HG03060 (cell line): Measurements from ENCODE around the gene SLC25A18.
"Not testable (repeated sequence)": the region's sequence is repeated elsewhere in the genome, so short reads cannot be mapped to it uniquely, and the experiment has no call there.

Experiments
- ATAC-seq: cut with Tn5 transposase; IDR thresholded peaks from one replicate; pipeline ENCODE4 v1.9.1; 2021; ENCODE audit warnings: low read depth, moderate number of reproducible peaks; ENCODE audit not compliant: unreplicated experiment

Gene SLC25A18, protein sequence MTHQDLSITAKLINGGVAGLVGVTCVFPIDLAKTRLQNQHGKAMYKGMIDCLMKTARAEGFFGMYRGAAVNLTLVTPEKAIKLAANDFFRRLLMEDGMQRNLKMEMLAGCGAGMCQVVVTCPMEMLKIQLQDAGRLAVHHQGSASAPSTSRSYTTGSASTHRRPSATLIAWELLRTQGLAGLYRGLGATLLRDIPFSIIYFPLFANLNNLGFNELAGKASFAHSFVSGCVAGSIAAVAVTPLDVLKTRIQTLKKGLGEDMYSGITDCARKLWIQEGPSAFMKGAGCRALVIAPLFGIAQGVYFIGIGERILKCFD

DNA sequence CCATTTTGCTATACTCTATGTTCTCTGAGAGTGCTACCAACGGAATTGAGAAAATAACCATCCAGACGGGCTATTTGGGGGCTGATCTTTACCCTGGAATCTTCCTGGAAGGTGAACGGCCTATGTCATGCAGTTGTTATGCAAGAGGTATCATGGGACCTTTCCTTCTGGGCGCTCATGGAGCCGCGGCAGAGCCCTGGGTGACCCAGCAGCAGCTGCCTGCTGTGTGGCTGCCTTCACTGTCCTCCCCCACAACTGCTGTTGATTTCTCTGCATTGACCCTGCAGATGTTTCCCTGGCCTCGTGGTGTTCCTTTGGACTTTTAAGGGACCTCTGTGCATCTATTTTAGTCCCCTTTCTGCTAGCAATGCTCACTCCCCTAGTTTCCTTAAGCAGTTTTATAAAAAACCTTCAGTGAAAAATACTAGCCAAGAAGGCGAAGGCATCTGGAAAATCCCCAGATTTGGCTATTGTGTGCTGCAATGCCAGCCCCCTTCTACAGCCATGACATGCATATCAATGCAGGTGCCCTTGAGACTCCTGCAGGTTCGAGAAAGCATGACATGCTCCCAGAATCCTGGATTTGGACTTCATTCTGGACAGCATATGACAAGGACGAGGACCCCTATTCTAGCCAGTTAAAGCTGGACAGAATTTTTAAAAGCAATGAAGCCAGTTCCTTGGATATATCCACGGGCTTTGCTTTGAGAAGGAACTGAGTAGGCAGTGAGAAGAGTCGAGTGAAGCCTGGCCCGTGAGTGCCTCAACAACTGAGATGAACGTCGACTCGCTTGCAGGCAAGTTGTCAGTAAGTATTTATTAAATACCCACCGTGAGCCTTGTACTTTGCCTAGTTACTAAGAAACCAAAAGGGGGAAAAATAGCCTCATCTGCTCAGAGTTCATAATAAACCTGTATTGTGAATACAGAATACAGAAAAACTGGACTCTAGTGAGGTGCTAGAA lies at the start of gene SLC25A18:
SLC25A18 (plus strand) TSS at position 593 of the 965 bp plus-strand sequence. CDS start 16,447 bp downstream, outside the sequence.
- ATAC-seq: no peak

DNA sequence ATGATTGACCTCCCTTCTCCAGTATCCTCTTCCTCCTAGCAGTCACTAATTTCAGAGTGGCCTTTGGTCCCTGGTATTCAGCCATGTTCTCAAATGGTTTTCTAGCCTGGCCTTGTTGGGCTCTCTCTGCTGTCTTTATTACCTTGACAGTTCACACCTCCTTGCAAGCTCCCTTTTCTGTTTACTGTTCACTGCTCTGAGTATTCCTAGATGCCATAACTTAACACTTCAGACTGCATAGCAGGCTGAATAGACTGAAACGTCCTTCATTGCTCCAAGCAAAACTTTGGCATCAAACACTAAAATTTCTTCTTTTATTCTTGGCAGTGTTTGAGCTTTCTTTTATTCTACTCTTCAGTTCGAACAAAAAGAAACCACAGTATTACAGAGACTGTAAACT lies 49.7 kb upstream of the SLC25A18 start:
- no peak for ATAC-seq

DNA sequence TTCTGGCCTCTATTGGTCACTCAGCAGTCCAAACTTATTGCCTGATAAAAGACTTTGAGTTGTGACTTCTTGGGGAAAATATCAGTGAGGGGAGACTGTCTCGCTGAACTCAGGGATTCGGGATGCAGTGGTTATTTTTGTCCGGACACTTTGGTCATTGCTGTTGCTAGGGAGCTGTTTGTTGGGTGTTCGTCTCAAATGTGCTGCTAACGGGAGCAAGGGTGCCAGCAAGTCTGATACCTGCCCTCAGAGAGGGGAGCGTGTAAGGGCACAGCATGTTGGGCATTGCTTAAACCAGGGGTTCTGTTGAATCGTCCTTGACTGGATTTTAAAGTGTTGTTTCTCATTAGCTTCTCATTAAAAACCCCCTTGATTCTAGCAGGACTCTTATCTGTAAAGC lies 49.2 kb upstream of the SLC25A18 start:
- no peak for ATAC-seq

DNA sequence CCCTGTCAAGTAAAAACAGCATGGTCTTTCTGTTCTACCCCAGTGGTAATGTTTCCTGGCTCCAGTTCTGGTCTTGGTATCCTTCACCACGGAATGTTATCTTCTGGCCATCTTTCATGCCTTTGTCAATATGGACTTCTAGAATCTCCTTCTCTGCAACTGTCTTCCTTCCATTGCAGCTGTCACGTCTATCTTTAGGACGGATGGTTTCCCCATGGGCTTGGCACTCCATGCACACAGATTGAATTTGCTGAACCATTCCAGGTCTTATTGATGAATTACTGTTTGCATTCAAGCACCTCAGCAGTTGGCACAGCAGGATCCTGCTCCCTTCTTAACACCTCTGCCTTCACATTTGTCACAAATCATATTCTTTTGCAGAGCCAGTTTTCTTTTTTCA lies 44.9 kb upstream of the SLC25A18 start:
- ATAC-seq: no peak

DNA sequence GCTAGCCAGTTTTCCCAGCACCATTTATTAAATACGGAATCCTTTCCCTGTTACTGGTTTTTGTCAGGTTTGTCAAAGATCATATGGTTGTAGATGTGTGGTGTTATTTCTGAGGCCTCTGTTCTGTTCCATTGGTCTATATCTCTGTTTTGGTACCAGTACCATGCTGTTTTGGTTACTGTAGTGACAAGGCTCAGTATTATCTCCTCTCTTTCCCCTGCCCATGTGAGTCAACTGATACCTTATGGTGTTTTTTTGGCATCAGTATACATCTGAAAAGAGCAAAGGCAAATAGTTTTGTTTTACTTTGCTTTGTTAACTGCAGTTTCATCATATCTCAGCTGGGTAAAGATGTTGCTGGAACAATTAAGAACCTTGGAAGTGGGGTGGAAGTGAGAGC lies 41.3 kb upstream of the SLC25A18 start:
- not testable (repeated sequence) for ATAC-seq

DNA sequence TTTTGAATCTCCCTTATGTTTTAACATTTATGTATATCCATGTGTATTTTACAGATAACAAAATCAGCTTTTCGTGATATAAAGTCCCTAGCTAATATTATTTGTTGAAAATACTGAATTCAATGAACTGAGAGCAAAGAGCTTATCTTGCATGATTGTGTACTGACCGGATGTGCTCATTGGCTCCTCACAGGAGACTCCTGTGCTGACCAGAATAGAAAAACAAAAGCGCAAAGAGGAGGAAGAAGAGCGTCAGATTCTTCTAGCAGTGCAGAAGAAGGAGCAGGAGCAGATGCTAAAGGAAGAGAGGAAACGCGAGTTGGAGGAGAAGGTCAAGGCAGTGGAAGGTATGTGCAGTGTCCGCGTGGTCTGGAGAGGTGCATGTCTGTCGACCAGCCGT lies 39.4 kb upstream of the SLC25A18 start:
- no peak for ATAC-seq

DNA sequence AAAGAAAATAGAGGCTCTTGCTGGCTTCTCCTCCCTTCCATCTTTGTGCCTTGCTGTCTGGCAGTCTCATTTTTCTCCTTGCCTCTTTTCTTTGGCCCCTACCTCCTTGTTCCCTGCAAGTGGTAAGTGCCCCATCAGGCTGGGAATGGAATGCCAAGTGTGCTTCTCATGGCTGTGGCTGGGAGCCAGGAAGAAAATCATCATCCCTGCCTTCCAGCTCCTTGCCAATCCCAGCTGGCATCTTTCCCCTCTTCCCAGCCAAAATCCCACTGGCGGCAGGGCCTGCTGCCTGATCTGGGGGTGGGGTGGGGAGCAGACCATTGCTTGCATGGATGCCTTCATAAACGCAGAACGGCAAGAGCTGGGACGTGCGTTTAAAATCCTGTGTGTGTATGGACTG lies 27.0 kb upstream of the SLC25A18 start:
- ATAC-seq: no peak

DNA sequence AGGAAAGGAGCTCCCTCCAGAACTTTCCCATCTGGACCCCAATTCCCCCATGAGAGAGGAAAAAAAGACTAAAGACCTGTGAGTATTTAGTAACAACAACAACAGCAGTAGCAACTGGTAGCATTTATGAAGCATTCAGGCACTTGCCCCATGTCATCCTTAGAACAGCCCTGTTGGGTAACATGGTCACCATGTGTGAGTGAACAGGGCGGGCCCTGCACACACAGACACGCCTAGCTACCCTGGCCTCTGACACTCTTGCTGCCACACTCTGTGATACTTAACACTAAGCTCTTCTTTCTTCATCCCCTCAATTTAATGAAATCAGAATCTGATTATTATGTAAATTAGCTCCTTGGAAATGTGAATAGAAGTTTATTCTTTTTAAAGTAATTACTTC lies 26.1 kb upstream of the SLC25A18 start:
- no peak for ATAC-seq

DNA sequence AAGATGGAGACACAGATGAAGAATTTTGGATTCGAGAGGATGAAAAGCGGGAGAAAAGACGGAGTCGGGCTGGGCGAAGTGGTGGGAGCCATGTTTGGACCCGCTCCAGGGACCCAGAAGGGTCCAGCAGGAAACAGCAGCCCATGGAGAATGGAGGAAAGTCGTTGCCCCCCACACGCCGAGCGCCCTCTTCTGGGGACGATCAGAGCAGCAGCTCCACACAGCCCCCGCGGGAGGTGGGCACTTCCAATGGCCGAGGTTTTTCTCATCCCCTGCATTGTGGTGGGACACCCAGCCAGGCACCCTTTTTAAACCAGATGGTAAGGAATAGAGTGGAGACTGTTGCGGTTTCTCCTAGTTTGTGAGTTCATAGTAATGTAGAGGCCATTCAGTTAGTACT lies 22.8 kb upstream of the SLC25A18 start:
- ATAC-seq: no peak

DNA sequence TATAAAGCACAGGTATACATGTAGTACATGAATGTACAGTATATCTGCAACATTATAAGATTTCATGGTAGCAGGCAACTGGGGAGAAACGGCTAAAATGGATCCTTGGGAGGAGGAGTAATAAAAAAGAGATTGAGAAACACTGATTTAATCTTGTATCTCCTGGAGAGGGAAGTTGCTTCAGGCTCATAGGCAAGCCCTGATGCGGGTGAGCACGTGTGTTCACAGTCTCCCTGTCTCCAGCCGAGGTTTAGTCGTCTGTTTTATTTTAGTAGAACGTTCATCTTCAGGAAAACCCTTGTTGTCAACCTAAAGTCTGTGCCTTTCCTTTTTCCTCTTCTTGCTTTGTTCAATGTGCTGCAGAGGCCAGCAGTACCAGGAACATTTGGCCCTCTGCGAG lies 21.8 kb upstream of the SLC25A18 start:
- no peak for ATAC-seq

DNA sequence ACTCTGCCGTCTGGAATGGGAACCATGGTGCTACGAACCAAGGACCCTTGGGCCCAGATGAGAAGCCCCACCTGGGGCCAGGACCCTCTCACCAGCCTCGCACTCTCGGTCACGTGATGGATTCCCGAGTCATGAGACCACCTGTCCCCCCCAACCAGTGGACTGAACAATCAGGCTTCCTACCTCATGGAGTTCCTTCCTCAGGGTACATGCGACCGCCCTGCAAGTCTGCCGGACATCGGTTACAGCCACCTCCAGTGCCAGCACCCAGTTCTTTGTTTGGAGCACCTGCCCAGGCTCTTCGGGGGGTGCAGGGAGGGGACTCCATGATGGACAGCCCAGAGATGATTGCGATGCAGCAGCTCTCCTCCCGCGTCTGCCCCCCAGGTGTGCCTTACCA lies 20.8 kb upstream of the SLC25A18 start:
- ATAC-seq: no peak

DNA sequence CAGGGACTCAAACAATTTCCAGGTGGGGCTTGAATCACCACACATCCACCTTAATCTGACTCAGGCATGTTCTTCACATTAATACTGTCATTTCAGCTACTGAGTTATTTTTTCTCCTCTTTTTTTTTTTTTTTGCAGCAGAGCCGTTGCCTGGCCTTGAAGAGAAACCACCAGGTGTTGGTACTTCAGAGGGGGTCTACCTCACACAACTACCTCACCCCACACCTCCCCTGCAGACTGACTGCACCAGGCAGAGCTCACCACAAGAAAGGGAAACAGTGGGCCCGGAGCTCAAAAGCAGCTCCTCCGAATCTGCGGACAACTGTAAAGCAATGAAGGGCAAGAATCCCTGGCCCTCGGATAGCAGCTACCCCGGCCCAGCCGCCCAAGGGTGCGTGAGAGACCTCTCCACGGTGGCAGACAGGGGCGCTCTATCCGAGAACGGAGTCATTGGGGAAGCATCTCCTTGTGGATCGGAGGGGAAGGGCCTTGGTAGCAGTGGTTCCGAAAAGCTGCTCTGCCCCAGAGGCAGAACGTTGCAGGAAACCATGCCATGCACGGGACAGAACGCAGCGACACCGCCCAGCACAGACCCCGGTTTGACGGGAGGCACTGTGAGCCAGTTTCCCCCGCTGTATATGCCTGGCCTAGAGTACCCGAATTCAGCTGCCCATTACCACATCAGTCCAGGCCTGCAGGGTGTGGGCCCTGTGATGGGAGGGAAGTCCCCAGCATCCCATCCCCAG lies 15.1 kb upstream of the SLC25A18 start:
- ATAC-seq: no peak

DNA sequence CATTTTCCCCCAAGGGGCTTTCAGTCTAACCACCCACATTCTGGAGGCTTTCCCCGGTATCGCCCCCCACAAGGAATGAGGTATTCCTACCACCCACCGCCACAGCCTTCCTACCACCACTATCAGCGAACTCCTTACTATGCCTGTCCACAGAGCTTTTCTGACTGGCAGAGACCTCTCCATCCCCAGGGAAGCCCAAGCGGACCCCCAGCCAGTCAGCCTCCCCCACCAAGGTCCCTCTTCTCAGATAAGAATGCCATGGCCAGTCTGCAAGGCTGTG lies 14.6 kb upstream of the SLC25A18 start:
- no peak for ATAC-seq

DNA sequence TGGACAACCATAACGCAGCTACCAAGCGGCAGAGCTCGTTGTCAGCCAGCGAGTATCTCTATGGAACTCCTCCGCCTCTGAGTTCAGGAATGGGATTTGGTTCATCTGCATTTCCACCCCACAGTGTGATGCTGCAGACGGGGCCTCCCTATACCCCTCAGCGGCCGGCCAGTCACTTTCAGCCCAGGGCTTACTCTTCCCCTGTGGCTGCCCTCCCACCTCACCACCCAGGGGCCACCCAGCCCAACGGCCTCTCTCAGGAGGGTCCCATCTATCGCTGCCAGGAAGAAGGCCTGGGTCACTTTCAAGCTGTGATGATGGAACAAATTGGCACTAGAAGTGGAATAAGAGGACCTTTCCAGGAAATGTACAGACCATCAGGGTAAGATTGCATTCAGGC lies 14.1 kb upstream of the SLC25A18 start:
- no peak for ATAC-seq

DNA sequence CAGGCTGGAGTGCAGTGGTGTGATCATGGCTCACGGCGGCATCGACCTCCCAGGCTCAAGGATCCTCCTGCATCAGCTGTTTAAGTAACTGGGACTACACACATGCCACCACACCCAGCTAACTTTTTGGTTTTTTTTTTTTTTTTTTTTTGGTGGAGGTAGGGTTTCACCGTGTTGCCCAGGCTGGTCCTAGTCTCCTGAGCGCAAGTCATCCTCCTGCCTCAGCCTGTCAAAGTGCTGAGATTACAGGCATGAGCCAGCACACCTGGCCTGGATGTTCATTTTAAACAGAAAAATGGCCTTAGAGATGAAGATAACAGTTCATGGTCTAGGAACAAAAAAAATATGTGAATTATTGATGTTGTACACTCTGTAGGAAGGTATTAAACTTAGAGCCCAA lies 13.6 kb upstream of the SLC25A18 start:
- no peak for ATAC-seq

DNA sequence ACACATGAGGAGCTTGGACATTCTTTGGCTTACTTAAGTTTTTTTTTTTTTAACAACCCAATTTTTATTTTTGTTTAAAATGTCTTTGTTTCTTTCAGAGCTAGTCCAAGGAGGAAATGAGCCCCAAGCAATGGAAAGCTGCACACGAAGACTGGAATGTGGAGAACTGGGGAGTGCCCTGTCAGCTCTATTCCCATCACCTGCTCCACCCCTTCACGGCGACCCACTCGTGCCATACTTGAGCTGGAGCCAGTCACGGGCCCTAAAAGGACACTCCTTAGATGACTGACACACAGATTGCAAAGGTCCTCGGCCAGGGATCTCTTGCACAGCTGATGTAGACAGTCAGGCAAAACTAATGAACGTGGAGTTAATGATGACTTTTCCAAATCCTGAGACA lies 10.6 kb upstream of the SLC25A18 start:
- ATAC-seq: no peak

DNA sequence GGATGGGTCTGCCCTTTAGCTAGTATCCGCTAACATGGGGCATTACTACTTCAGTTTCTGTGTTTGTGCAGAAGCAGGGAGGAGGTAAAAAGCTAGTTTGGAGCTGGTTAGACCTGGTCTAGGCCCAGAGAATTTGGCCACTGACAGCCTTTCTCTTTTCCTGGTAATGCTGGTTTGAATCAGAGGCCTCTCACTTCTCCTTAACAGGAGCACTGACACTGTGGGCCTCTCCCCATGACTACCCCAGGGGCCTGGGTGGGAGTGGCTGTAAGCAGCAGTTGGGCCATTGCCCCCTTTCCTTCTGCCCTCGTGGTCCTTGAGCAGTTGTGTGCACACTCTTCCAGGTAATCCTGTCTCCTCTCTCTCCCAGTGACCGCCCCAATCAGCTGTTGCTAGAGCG lies 8.5 kb upstream of the SLC25A18 start:
- ATAC-seq: no peak

DNA sequence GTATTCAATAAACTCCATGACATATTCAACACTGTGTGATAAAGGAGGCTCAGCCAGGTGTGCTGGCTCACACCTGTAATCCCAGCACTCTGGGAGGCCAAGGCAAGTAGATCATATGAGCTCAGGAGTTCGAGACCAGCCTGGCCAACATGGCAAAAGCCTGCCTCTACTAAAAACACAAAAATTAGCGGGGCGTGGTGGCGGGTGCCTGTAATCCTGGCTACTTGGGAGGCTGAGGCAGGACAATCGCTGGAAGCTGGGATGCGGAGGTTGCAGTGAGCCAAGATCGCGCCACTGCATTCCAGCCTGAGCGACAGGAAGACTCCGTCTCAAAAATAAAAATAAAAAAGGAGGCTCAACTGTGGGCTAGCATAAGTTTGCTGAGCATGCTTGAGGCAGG lies 4.1 kb upstream of the SLC25A18 start:
- ATAC-seq: no peak

DNA sequence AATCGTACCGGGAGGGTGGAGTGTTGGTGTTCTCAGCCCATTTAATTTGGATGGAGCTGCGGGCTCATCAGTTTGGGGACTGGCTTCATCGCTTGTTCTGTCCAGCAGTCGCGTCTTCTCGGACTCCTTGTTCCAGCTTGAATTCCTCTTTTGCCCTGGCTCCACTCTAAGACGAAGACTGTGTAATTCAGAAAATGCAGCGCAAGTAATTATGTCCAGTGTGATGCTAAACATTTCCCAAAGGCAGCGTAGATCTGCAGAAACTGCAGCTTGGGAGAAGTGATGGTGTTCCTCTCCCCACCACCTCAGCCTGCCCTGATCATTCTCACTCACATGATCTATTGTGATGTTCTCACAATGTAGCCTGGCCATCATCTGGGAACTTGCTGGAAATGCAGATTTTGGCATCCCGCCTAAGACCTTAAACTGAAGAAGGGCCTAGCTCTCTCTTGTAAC lies 666 bp downstream of the SLC25A18 start:
- no peak for ATAC-seq

DNA sequence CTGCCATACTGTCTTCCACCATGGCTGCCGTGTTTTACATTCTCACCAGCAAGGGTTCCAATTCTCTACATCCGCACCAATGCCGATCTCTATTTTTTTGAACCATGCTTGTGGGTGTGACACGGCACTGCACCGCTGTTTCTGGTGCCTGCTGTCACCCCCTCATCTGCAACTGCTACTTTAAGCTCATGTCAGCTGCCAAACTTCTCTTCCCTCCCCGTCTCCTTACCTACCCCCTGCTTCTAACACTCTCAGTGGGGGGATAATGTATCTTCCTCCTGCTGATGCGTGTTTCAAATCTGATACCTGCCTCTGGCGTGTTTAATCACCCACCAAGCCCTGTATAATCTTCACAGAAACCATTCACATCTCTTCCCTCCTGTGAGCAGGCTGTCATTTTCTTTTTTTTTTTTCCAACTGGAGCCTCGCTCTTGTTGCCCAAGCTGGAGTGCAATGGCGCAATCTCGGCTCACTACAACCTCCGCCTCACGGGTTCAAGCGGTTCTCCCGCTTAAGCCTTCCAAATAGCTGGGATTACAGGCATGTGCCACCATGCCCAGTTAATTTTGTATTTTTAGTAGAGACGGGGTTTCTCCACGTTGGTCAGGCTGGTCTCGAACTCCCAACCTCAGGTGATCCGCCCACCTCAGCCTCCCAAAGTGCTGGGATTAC lies 2.9 kb downstream of the SLC25A18 start:
- not testable (repeated sequence) for ATAC-seq

DNA sequence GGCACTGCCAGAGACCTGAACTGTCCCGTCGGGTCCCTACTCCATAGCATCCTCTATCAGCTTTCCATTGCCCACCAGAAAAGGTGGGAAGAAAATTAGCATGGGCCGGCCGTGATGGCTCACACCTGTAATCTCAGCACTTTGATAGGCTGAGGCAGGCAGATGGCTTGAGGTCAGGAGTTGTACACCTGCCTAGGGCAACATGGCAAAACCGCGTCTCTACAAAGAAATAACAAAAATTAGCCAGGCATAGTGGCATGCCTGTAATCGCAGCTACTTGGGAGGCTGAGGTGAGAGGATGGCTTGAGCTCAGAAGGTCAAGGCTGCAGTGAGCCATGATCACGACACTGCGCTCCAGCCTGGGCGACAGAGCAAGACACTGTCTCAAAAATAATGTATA lies 3.5 kb downstream of the SLC25A18 start:
- no peak for ATAC-seq
